ENCODE results near the gene CCNG2. TPM values are rescaled to one million over a fixed set of nuclear protein-coding genes. Genes with fewer than 3 reads are reported as not detected.

The CCNG2 gene
- total RNA-seq, 1 experiment from 2014 or later, result 25.6 TPM

- H3K4me3 Mint-ChIP-seq (ENCODE audit: unreplicated experiment), result no peak overlapping the region
- no peaks in the 10 kb centered on the region for H3K36me3 ChIP-seq (ENCODE audit: control insufficient read depth, insufficient read depth, low read length)
Observed at GRCh38 chr4:77177199-77177598, 20.2 kb downstream of the CCNG2 start.

GRCh38 chr4:77178560-77178959 lies 21.6 kb downstream of the CCNG2 start:
- TF ChIP-seq CTCF (IDR thresholded peaks at IDR 0.05; ENCODE audit: insufficient read depth in 1 of 2, low read depth in 1 of 2, low read length in 1 of 2, severe bottlenecking in 1 of 2, unreplicated experiment in 1 of 2), result no peak
- intact Hi-C loops (cut with micrococcal nuclease; ENCODE audit: unreplicated experiment), result no loop called here
- H3K4me1 ChIP-seq, result no peaks in the 10 kb centered on the region
- Mint-ChIP-seq H3K27ac (ENCODE audit: unreplicated experiment) (no peak overlapping the region), H3K36me3 (ENCODE audit: insufficient read depth, unreplicated experiment) (no peaks in the 10 kb centered on the region), H3K9me3 (ENCODE audit: unreplicated experiment) (no peaks in the 10 kb centered on the region), H3K4me3 (ENCODE audit: unreplicated experiment) (no peak overlapping the region), H3K4me1 (ENCODE audit: low read depth, unreplicated experiment) (no peaks in the 10 kb centered on the region), H3K27me3 (ENCODE audit: insufficient read depth, unreplicated experiment) (peaks cover 2% of the 10 kb centered on the region)
- no peaks in the 10 kb centered on the region for H3K36me3 ChIP-seq (ENCODE audit: control insufficient read depth, insufficient read depth, low read length)
- H3K9me3 ChIP-seq, result no peaks in the 10 kb centered on the region
- POLR2A ChIA-PET, result no interaction called here
- DNase-seq, result no peak
- H3K27me3 ChIP-seq (replicated peaks; ENCODE audit: control insufficient read depth, insufficient read depth, low read length), result no peaks in the 10 kb centered on the region
- CTCF ChIA-PET, result interaction anchor here (0.9 kb wide), 1 partner anchor 25 kb away, joined by 3 read pairs; no protein-coding TSS in a partner anchor
- no TSS peak for BruUV-seq (replicated peaks)
- H3K4me3 ChIP-seq (ENCODE audit: low read depth, low read length), result no peak overlapping the region

More at GRCh38 chr4:77177199-77177598, 20.2 kb downstream of the CCNG2 start:
- H3K9me3 Mint-ChIP-seq (ENCODE audit: unreplicated experiment), result no peaks in the 10 kb centered on the region
- H3K27ac Mint-ChIP-seq (ENCODE audit: unreplicated experiment), result no peak overlapping the region
- no peak for DNase-seq
- H3K4me1 Mint-ChIP-seq (ENCODE audit: low read depth, unreplicated experiment), result no peaks in the 10 kb centered on the region
- TF ChIP-seq CTCF (IDR thresholded peaks at IDR 0.05; ENCODE audit: insufficient read depth in 1 of 2, low read depth in 1 of 2, low read length in 1 of 2, severe bottlenecking in 1 of 2, unreplicated experiment in 1 of 2), result no peak
- ChIA-PET CTCF (no interaction called here), POLR2A (no interaction called here)
- Histone ChIP-seq H3K4me3 (ENCODE audit: low read depth, low read length) (no peak overlapping the region), H3K27me3 (replicated peaks; ENCODE audit: control insufficient read depth, insufficient read depth, low read length) (no peaks in the 10 kb centered on the region), H3K4me1 (no peaks in the 10 kb centered on the region), H3K9me3 (no peaks in the 10 kb centered on the region)
- no peaks in the 10 kb centered on the region for H3K36me3 Mint-ChIP-seq (ENCODE audit: insufficient read depth, unreplicated experiment)
- H3K27me3 Mint-ChIP-seq (ENCODE audit: insufficient read depth, unreplicated experiment), result no peaks in the 10 kb centered on the region
- intact Hi-C loops (cut with micrococcal nuclease; ENCODE audit: unreplicated experiment), result no loop called here
- no TSS peak for BruUV-seq (replicated peaks)

- H3K27me3 Mint-ChIP-seq (ENCODE audit: insufficient read depth, unreplicated experiment), result peaks cover 4% of the 10 kb centered on the region
- no peaks in the 10 kb centered on the region for H3K36me3 ChIP-seq (ENCODE audit: control insufficient read depth, insufficient read depth, low read length)
- no peaks in the 10 kb centered on the region for H3K9me3 Mint-ChIP-seq (ENCODE audit: unreplicated experiment)
- intact Hi-C loops (cut with micrococcal nuclease; ENCODE audit: unreplicated experiment), result no loop called here
- no TSS peak for BruUV-seq (replicated peaks)
- H3K4me3 Mint-ChIP-seq (ENCODE audit: unreplicated experiment), result no peak overlapping the region
- no peaks in the 10 kb centered on the region for H3K27me3 ChIP-seq (replicated peaks; ENCODE audit: control insufficient read depth, insufficient read depth, low read length)
- CTCF ChIA-PET, result interaction anchor here (0.6 to 0.9 kb wide), 2 partner anchors 24 to 129 kb away, joined by 3 read pairs; no protein-coding TSS in a partner anchor
- H3K9me3 ChIP-seq, result no peaks in the 10 kb centered on the region
- no peaks in the 10 kb centered on the region for H3K4me1 ChIP-seq
- no peaks in the 10 kb centered on the region for H3K36me3 Mint-ChIP-seq (ENCODE audit: insufficient read depth, unreplicated experiment)
- H3K4me1 Mint-ChIP-seq (ENCODE audit: low read depth, unreplicated experiment), result no peaks in the 10 kb centered on the region
- H3K4me3 ChIP-seq (ENCODE audit: low read depth, low read length), result no peak overlapping the region
- TF ChIP-seq CTCF (IDR thresholded peaks at IDR 0.05; ENCODE audit: insufficient read depth in 1 of 2, low read depth in 1 of 2, low read length in 1 of 2, severe bottlenecking in 1 of 2, unreplicated experiment in 1 of 2), result no peak
- H3K27ac Mint-ChIP-seq (ENCODE audit: unreplicated experiment), result no peak overlapping the region
- DNase-seq, result no peak
- POLR2A ChIA-PET, result no interaction called here
Observed at GRCh38 chr4:77179519-77179918, 22.5 kb downstream of the CCNG2 start.
